CD4-positive, CD25-positive, alpha-beta regulatory T cell (primary cell): Measurements from ENCODE around the gene CELF2. TPM values are rescaled to one million over a fixed set of nuclear protein-coding genes. Genes with fewer than 3 reads are reported as not detected.

ENCODE experiments used
- ATAC-seq, 2 donors: fragments of 150-1000 bp; cut with Tn5 transposase; one replicate each; pipeline ENCODE4 v1.10.0; 2021; ENCODE audit warnings: low read depth in 2 of 2, moderate number of reproducible peaks in 2 of 2, moderate library complexity in 1 of 2
- DNase-seq, 3 donors: peaks; one replicate each; pipeline versions ENCODE4 v3.0.0 to v3.0.0-alpha.2; 2012 to 2022; ENCODE audit warnings: mixed read lengths in 1 of 3
- H3K27ac ChIP-seq: one replicate; pipeline ENCODE4 v1.7.0; 2013; ENCODE audit warnings: mild to moderate bottlenecking, low read length; ENCODE audit not compliant: insufficient read depth, poor library complexity, severe bottlenecking
- H3K27me3 ChIP-seq: one replicate; pipeline ENCODE4 v1.7.0; 2013; ENCODE audit warnings: low read length; ENCODE audit not compliant: control insufficient read depth, insufficient read depth
- H3K36me3 ChIP-seq: one replicate; pipeline ENCODE4 v1.7.0; 2013; ENCODE audit warnings: mild to moderate bottlenecking, low read length, moderate library complexity; ENCODE audit not compliant: control insufficient read depth, insufficient read depth
- H3K4me1 ChIP-seq: 2 replicates; pipeline ENCODE4 v1.7.0; 2013; ENCODE audit warnings: mild to moderate bottlenecking, low read length; ENCODE audit not compliant: insufficient read depth, control insufficient read depth, poor library complexity, severe bottlenecking
- H3K4me3 ChIP-seq: one replicate; pipeline ENCODE4 v1.7.0; 2013; ENCODE audit warnings: low read depth, mild to moderate bottlenecking, low read length, moderate library complexity
- H3K9me3 ChIP-seq, 2 experiments: 1 replicate in 1 of 2; 2 replicates in 1 of 2; pipeline ENCODE4 v1.7.0; 2013; ENCODE audit warnings: low read length in 2 of 2, mild to moderate bottlenecking in 1 of 2, moderate library complexity in 1 of 2; ENCODE audit not compliant: control insufficient read depth in 2 of 2
- H3K27ac Mint-ChIP-seq, 3 donors: one replicate each; pipeline ENCODE4 v1.8.0; 2020 to 2022; ENCODE audit warnings: mild to moderate bottlenecking in 3 of 3, mixed read lengths in 3 of 3, moderate library complexity in 2 of 3
- H3K27me3 Mint-ChIP-seq: one replicate; pipeline ENCODE4 v1.8.0; 2022; ENCODE audit warnings: mild to moderate bottlenecking, mixed read lengths
- H3K36me3 Mint-ChIP-seq: one replicate; pipeline ENCODE4 v1.8.0; 2020; ENCODE audit warnings: mixed read lengths
- H3K4me1 Mint-ChIP-seq, 4 donors: one replicate each; pipeline ENCODE4 v1.8.0; 2020 to 2022; ENCODE audit warnings: mixed read lengths in 4 of 4, mild to moderate bottlenecking in 1 of 4
- H3K4me3 Mint-ChIP-seq, 4 donors: one replicate each; pipeline ENCODE4 v1.8.0; 2020 to 2022; ENCODE audit warnings: mild to moderate bottlenecking in 4 of 4, mixed read lengths in 4 of 4, moderate library complexity in 3 of 4
- H3K9me3 Mint-ChIP-seq, 7 donors: one replicate each; pipeline ENCODE4 v1.8.0; 2020 to 2022; ENCODE audit warnings: mixed read lengths in 7 of 7, mild to moderate bottlenecking in 3 of 7, moderate library complexity in 2 of 7
- polyA plus RNA-seq, 4 donors: library from polyadenylated mRNA; unstranded; fragments of 300-500 nt; fragmentation: Illumina TruSeq; gene quantifications; one replicate each; pipeline ENCODE4 v1.2.3, GENCODE V29; 2021
- total RNA-seq: library from RNA; stranded (reverse); gene quantifications from one replicate; pipeline ENCODE4 v1.2.3, GENCODE V29; 2022

Gene CELF2
- total and polyA plus RNA-seq, 5 donors from 2014 or later, result 117 to 230 (median 150) TPM

- H3K4me1 ChIP-seq, result no peaks in the 10 kb centered on the region
- DNase-seq, result no peak
- no peak for ATAC-seq
- H3K4me3 ChIP-seq, result no peak overlapping the region
- Mint-ChIP-seq H3K9me3 (peaks cover 0 to 8% (median 0%) of the 10 kb centered on the region in 7 donors), H3K4me3 (no peak overlapping the region), H3K27ac (no peak overlapping the region), H3K4me1 (no peaks in the 10 kb centered on the region), H3K36me3 (no peaks in the 10 kb centered on the region), H3K27me3 (peaks cover 5% of the 10 kb centered on the region)
- H3K9me3 ChIP-seq, result no peaks in the 10 kb centered on the region
- H3K27ac ChIP-seq, result no peak overlapping the region
- no peaks in the 10 kb centered on the region for H3K27me3 ChIP-seq
- H3K36me3 ChIP-seq, result no peaks in the 10 kb centered on the region
These were observed 337.2 kb downstream of the CELF2 start for GRCh38 chr10:11354823-11355222.

GRCh38 chr10:11355592-11355991, 337.9 kb downstream of the CELF2 start:
- Mint-ChIP-seq H3K27ac (no peak overlapping the region), H3K9me3 (peaks cover 0 to 8% (median 0%) of the 10 kb centered on the region in 7 donors), H3K36me3 (no peaks in the 10 kb centered on the region), H3K4me1 (no peaks in the 10 kb centered on the region), H3K4me3 (no peak overlapping the region), H3K27me3 (peaks cover 5% of the 10 kb centered on the region)
- Histone ChIP-seq H3K4me1 (no peaks in the 10 kb centered on the region), H3K27me3 (no peaks in the 10 kb centered on the region), H3K27ac (no peak overlapping the region), H3K9me3 (no peaks in the 10 kb centered on the region), H3K36me3 (no peaks in the 10 kb centered on the region), H3K4me3 (no peak overlapping the region)
- ATAC-seq (no peak), DNase-seq (no peak)

- H3K9me3 ChIP-seq, result no peaks in the 10 kb centered on the region
- DNase-seq (no peak), ATAC-seq (no peak)
- Mint-ChIP-seq H3K27ac (no peak overlapping the region), H3K4me1 (no peaks in the 10 kb centered on the region), H3K9me3 (peaks cover 0 to 8% (median 0%) of the 10 kb centered on the region in 7 donors), H3K36me3 (no peaks in the 10 kb centered on the region), H3K27me3 (peaks cover 5% of the 10 kb centered on the region), H3K4me3 (no peak overlapping the region)
- no peak overlapping the region for H3K27ac ChIP-seq
- no peak overlapping the region for H3K4me3 ChIP-seq
- no peaks in the 10 kb centered on the region for H3K4me1 ChIP-seq
- H3K36me3 ChIP-seq, result no peaks in the 10 kb centered on the region
- no peaks in the 10 kb centered on the region for H3K27me3 ChIP-seq
These were observed 339.8 kb downstream of the CELF2 start for GRCh38 chr10:11357439-11357838.

GRCh38 chr10:11358011-11358410, 340.3 kb downstream of the CELF2 start:
- Mint-ChIP-seq H3K27ac (no peak overlapping the region), H3K9me3 (peaks cover 0 to 8% (median 0%) of the 10 kb centered on the region in 7 donors), H3K36me3 (no peaks in the 10 kb centered on the region), H3K27me3 (peaks cover 7% of the 10 kb centered on the region), H3K4me3 (no peak overlapping the region), H3K4me1 (no peaks in the 10 kb centered on the region)
- Histone ChIP-seq H3K36me3 (no peaks in the 10 kb centered on the region), H3K9me3 (no peaks in the 10 kb centered on the region), H3K4me3 (no peak overlapping the region), H3K4me1 (no peaks in the 10 kb centered on the region), H3K27me3 (no peaks in the 10 kb centered on the region), H3K27ac (no peak overlapping the region)
- DNase-seq (no peak), ATAC-seq (no peak)

GRCh38 chr10:11358923-11359575, 341.4 kb downstream of the CELF2 start:
- no peaks in the 10 kb centered on the region for H3K27me3 ChIP-seq
- no peaks in the 10 kb centered on the region for H3K4me1 ChIP-seq
- peaks cover 0 to 8% (median 0%) of the 10 kb centered on the region in 7 donors for H3K9me3 Mint-ChIP-seq
- DNase-seq (no peak), ATAC-seq (no peak)
- H3K4me1 Mint-ChIP-seq, result no peaks in the 10 kb centered on the region
- H3K4me3 ChIP-seq, result no peak overlapping the region
- H3K27me3 Mint-ChIP-seq, result peaks cover 9% of the 10 kb centered on the region
- peak overlapping the region in 1 of 3 donors; percentile 68 for H3K27ac Mint-ChIP-seq
- H3K27ac ChIP-seq, result no peak overlapping the region
- no peaks in the 10 kb centered on the region for H3K9me3 ChIP-seq
- no peaks in the 10 kb centered on the region for H3K36me3 ChIP-seq
- H3K36me3 Mint-ChIP-seq, result no peaks in the 10 kb centered on the region
- H3K4me3 Mint-ChIP-seq, result no peak overlapping the region

- H3K4me1 ChIP-seq, result no peaks in the 10 kb centered on the region
- H3K4me1 Mint-ChIP-seq, result no peaks in the 10 kb centered on the region
- no peaks in the 10 kb centered on the region for H3K36me3 ChIP-seq
- H3K27me3 ChIP-seq, result no peaks in the 10 kb centered on the region
- H3K27ac ChIP-seq, result no peak overlapping the region
- peaks cover 0 to 8% (median 0%) of the 10 kb centered on the region in 7 donors for H3K9me3 Mint-ChIP-seq
- DNase-seq (no peak), ATAC-seq (no peak)
- peaks cover 9% of the 10 kb centered on the region for H3K27me3 Mint-ChIP-seq
- H3K4me3 ChIP-seq, result no peak overlapping the region
- H3K27ac Mint-ChIP-seq, result peak overlapping the region in 1 of 3 donors; percentile 68
- no peaks in the 10 kb centered on the region for H3K36me3 Mint-ChIP-seq
- no peak overlapping the region for H3K4me3 Mint-ChIP-seq
- H3K9me3 ChIP-seq, result no peaks in the 10 kb centered on the region
These were observed 342.2 kb downstream of the CELF2 start for GRCh38 chr10:11359869-11360268.

- Histone ChIP-seq H3K4me3 (no peak overlapping the region), H3K36me3 (no peaks in the 10 kb centered on the region), H3K27ac (no peak overlapping the region), H3K27me3 (no peaks in the 10 kb centered on the region), H3K4me1 (no peaks in the 10 kb centered on the region), H3K9me3 (no peaks in the 10 kb centered on the region)
- Mint-ChIP-seq H3K4me1 (peaks cover 0 to 10% (median 7%) of the 10 kb centered on the region in 4 donors), H3K27me3 (peaks cover 4% of the 10 kb centered on the region), H3K4me3 (no peak overlapping the region), H3K9me3 (peaks cover 0 to 7% (median 0%) of the 10 kb centered on the region in 7 donors), H3K36me3 (no peaks in the 10 kb centered on the region), H3K27ac (peak overlapping the region in 1 of 3 donors; percentile 39)
- ATAC-seq (no peak), DNase-seq (no peak)
These were observed 345.8 kb downstream of the CELF2 start for GRCh38 chr10:11363497-11363896.

GRCh38 chr10:11364241-11364640, 346.6 kb downstream of the CELF2 start:
- ATAC-seq (no peak), DNase-seq (no peak)
- Mint-ChIP-seq H3K4me3 (no peak overlapping the region), H3K4me1 (peaks cover 0 to 15% (median 9%) of the 10 kb centered on the region in 4 donors), H3K27me3 (peaks cover 4% of the 10 kb centered on the region), H3K36me3 (no peaks in the 10 kb centered on the region), H3K9me3 (peaks cover 0 to 7% (median 0%) of the 10 kb centered on the region in 7 donors), H3K27ac (no peak overlapping the region)
- no peak overlapping the region for H3K27ac ChIP-seq
- H3K4me1 ChIP-seq, result no peaks in the 10 kb centered on the region
- no peaks in the 10 kb centered on the region for H3K27me3 ChIP-seq
- no peak overlapping the region for H3K4me3 ChIP-seq
- H3K36me3 ChIP-seq, result no peaks in the 10 kb centered on the region
- no peaks in the 10 kb centered on the region for H3K9me3 ChIP-seq
